Duodenal mucosa (tissue), 2 donors: ENCODE results near the gene IGSF6.
"Not testable (repeated sequence)": the region's sequence is repeated elsewhere in the genome, so short reads cannot be mapped to it uniquely, and the experiment has no call there.

ENCODE experiments used
- H3K27ac ChIP-seq: one replicate; pipeline ENCODE4 v1.7.0; 2013; ENCODE audit warnings: low read depth, low read length
- H3K27me3 ChIP-seq, 2 donors: one replicate each; pipeline ENCODE4 v1.7.0; 2013; ENCODE audit warnings: low read length in 2 of 2, control low read depth in 1 of 2; ENCODE audit not compliant: insufficient read depth in 2 of 2, control insufficient read depth in 1 of 2
- H3K36me3 ChIP-seq, 2 donors: one replicate each; pipeline ENCODE4 v1.7.0; 2013; ENCODE audit warnings: low read length in 2 of 2, control low read depth in 1 of 2; ENCODE audit not compliant: insufficient read depth in 2 of 2, control insufficient read depth in 1 of 2
- H3K4me1 ChIP-seq, 2 donors: one replicate each; pipeline ENCODE4 v1.7.0; 2013; ENCODE audit warnings: low read length in 2 of 2, control low read depth in 1 of 2; ENCODE audit not compliant: insufficient read depth in 2 of 2, control insufficient read depth in 1 of 2
- H3K4me3 ChIP-seq, 2 donors: one replicate each; pipeline ENCODE4 v1.7.0; 2013; ENCODE audit warnings: low read length in 2 of 2, low read depth in 1 of 2
- H3K9ac ChIP-seq, 2 donors: one replicate each; pipeline ENCODE4 v1.7.0; 2013; ENCODE audit warnings: low read length in 2 of 2, low read depth in 1 of 2
- H3K9me3 ChIP-seq, 2 donors: one replicate each; pipeline ENCODE4 v1.7.0; 2013; ENCODE audit warnings: low read length in 2 of 2, control low read depth in 1 of 2; ENCODE audit not compliant: control insufficient read depth in 1 of 2

Gene IGSF6

GRCh38 chr16:21644674-21645073, 7.7 kb downstream of the IGSF6 start:
- Histone ChIP-seq H3K4me1 (peaks cover 22 to 23% of the 10 kb centered on the region in 2 donors), H3K4me3 (peak overlapping the region; percentile 33 to 43), H3K36me3 (peaks cover 6% of the 10 kb centered on the region in 2 donors), H3K9ac (no peak overlapping the region), H3K27me3 (no peaks in the 10 kb centered on the region), H3K27ac (no peak overlapping the region), H3K9me3 (no peaks in the 10 kb centered on the region)

GRCh38 chr16:21643785-21644184, 8.6 kb downstream of the IGSF6 start:
- no peaks in the 10 kb centered on the region for H3K27me3 ChIP-seq
- H3K36me3 ChIP-seq, result peaks cover 4 to 6% of the 10 kb centered on the region in 2 donors
- no peaks in the 10 kb centered on the region for H3K9me3 ChIP-seq
- no peak overlapping the region for H3K27ac ChIP-seq
- no peak overlapping the region for H3K4me3 ChIP-seq
- no peak overlapping the region for H3K9ac ChIP-seq
- peaks cover 22 to 23% of the 10 kb centered on the region in 2 donors for H3K4me1 ChIP-seq

- no peak overlapping the region for H3K4me3 ChIP-seq
- peaks cover 17 to 19% of the 10 kb centered on the region in 2 donors for H3K4me1 ChIP-seq
- no peaks in the 10 kb centered on the region for H3K9me3 ChIP-seq
- H3K27ac ChIP-seq, result no peak overlapping the region
- H3K27me3 ChIP-seq, result no peaks in the 10 kb centered on the region
- peaks cover 4 to 6% of the 10 kb centered on the region in 2 donors for H3K36me3 ChIP-seq
- no peak overlapping the region for H3K9ac ChIP-seq
Measured at GRCh38 chr16:21642861-21643260, 9.5 kb downstream of the IGSF6 start.

- Histone ChIP-seq H3K27me3 (no peaks in the 10 kb centered on the region), H3K36me3 (peaks cover 4 to 5% of the 10 kb centered on the region in 2 donors), H3K9ac (no peak overlapping the region), H3K9me3 (no peaks in the 10 kb centered on the region), H3K27ac (no peak overlapping the region), H3K4me1 (peaks cover 11 to 14% of the 10 kb centered on the region in 2 donors), H3K4me3 (no peak overlapping the region)
Measured at GRCh38 chr16:21641916-21642315, 10.5 kb downstream of the IGSF6 start.

GRCh38 chr16:21639493-21639892, 12.9 kb downstream of the IGSF6 start:
- H3K4me3 ChIP-seq, result no peak overlapping the region
- no peaks in the 10 kb centered on the region for H3K9me3 ChIP-seq
- H3K27me3 ChIP-seq, result no peaks in the 10 kb centered on the region
- no peak overlapping the region for H3K9ac ChIP-seq
- H3K27ac ChIP-seq, result no peak overlapping the region
- peaks cover 4 to 6% of the 10 kb centered on the region in 2 donors for H3K36me3 ChIP-seq
- H3K4me1 ChIP-seq, result no peaks in the 10 kb centered on the region

GRCh38 chr16:21638573-21638975, 13.8 kb downstream of the IGSF6 start:
- H3K27me3 ChIP-seq, result no peaks in the 10 kb centered on the region
- H3K36me3 ChIP-seq, result peaks cover 4 to 11% of the 10 kb centered on the region in 2 donors
- H3K4me3 ChIP-seq, result no peak overlapping the region
- no peak overlapping the region for H3K9ac ChIP-seq
- no peaks in the 10 kb centered on the region for H3K4me1 ChIP-seq
- H3K27ac ChIP-seq, result no peak overlapping the region
- no peaks in the 10 kb centered on the region for H3K9me3 ChIP-seq

- Histone ChIP-seq H3K36me3 (peaks cover 4 to 11% of the 10 kb centered on the region in 2 donors), H3K27me3 (no peaks in the 10 kb centered on the region), H3K9ac (no peak overlapping the region), H3K27ac (no peak overlapping the region), H3K4me3 (no peak overlapping the region), H3K9me3 (no peaks in the 10 kb centered on the region), H3K4me1 (no peaks in the 10 kb centered on the region)
Measured at GRCh38 chr16:21637032-21637968, 15.1 kb downstream of the IGSF6 start.

- not testable (repeated sequence) for H3K27me3 ChIP-seq, H3K9ac ChIP-seq, H3K9me3 ChIP-seq, H3K4me1 ChIP-seq, H3K27ac ChIP-seq, H3K4me3 ChIP-seq
- H3K36me3 ChIP-seq, result peaks cover 0 to 11% of the 10 kb centered on the region in 2 donors
Measured at GRCh38 chr16:21635694-21636093, 16.7 kb downstream of the IGSF6 start.

GRCh38 chr16:21634216-21634615, 18.2 kb downstream of the IGSF6 start:
- Histone ChIP-seq H3K9me3 (no peaks in the 10 kb centered on the region), H3K4me3 (no peak overlapping the region), H3K27me3 (no peaks in the 10 kb centered on the region), H3K27ac (no peak overlapping the region), H3K9ac (no peak overlapping the region), H3K36me3 (peaks cover 1 to 17% of the 10 kb centered on the region in 2 donors), H3K4me1 (no peaks in the 10 kb centered on the region)

- H3K27ac ChIP-seq, H3K27me3 ChIP-seq, H3K4me3 ChIP-seq, H3K4me1 ChIP-seq, H3K9me3 ChIP-seq, H3K9ac ChIP-seq: not testable (repeated sequence)
- H3K36me3 ChIP-seq, result peaks cover 3 to 22% of the 10 kb centered on the region in 2 donors
Measured at GRCh38 chr16:21631951-21632575, 20.3 kb downstream of the IGSF6 start.
